Subcutaneous abdominal adipose tissue (tissue), 5 donors: ENCODE results near the gene NMD3.

Experiments
- H3K27ac ChIP-seq: one replicate; pipeline ENCODE4 v1.7.0; 2013; ENCODE audit warnings: low read depth, mild to moderate bottlenecking, inconsistent platforms, low read length, moderate library complexity
- H3K27me3 ChIP-seq, 5 donors: one replicate each; pipeline ENCODE4 v1.7.0; 2013; ENCODE audit warnings: low read length in 5 of 5, inconsistent platforms in 1 of 5; ENCODE audit not compliant: control insufficient read depth in 5 of 5, insufficient read depth in 4 of 5
- H3K36me3 ChIP-seq, 5 donors: one replicate each; pipeline ENCODE4 v1.7.0; 2013; ENCODE audit warnings: low read length in 5 of 5; ENCODE audit not compliant: control insufficient read depth in 5 of 5, insufficient read depth in 5 of 5
- H3K4me1 ChIP-seq, 5 donors: one replicate each; pipeline ENCODE4 v1.7.0; 2013; ENCODE audit warnings: low read length in 5 of 5, mild to moderate bottlenecking in 3 of 5, moderate library complexity in 1 of 5; ENCODE audit not compliant: control insufficient read depth in 5 of 5, insufficient read depth in 5 of 5
- H3K4me3 ChIP-seq, 5 donors: one replicate each; pipeline ENCODE4 v1.7.0; 2013; ENCODE audit warnings: low read length in 5 of 5, low read depth in 1 of 5
- H3K9ac ChIP-seq, 5 donors: one replicate each; pipeline ENCODE4 v1.7.0; 2013; ENCODE audit warnings: low read length in 5 of 5, mild to moderate bottlenecking in 4 of 5, moderate library complexity in 3 of 5
- H3K9me3 ChIP-seq, 5 donors: one replicate each; pipeline ENCODE4 v1.7.0; 2013; ENCODE audit warnings: low read length in 5 of 5; ENCODE audit not compliant: control insufficient read depth in 5 of 5
- donor health status: healthy.
- donor health status: healthy.
- donor health status: healthy.
- donor health status: healthy.
- donor health status: healthy.

The NMD3 gene

GRCh38 chr3:161230621-161231171, 9.6 kb downstream of the NMD3 start:
- H3K36me3 ChIP-seq: peaks cover 38 to 66% (median 54%) of the 10 kb centered on the region in 5 donors
- no peaks in the 10 kb centered on the region for H3K27me3 ChIP-seq
- H3K9ac ChIP-seq: no peak overlapping the region
- no peak overlapping the region for H3K27ac ChIP-seq
- H3K9me3 ChIP-seq: no peaks in the 10 kb centered on the region
- H3K4me1 ChIP-seq: peaks cover 0 to 2% (median 0%) of the 10 kb centered on the region in 5 donors
- H3K4me3 ChIP-seq: no peak overlapping the region

DNA sequence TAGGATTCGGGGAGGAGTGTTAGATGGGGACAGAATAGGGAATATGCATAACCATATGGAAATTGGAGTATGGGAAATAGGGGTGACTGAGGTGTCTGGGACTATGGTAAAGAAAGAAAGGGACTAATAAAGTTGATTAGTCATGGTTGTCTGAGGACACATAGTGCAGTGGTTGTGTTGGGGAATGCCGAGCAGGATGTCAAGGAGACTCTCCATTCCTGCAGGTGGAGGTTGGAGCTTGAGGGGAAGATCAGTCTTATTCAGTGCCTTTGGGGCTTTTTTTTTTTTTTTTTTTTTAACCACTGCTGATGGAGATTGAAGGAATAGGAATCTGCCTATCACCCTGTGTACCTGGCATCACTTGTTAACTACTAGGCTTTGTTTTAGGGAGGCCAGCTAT, 10.8 kb downstream of the NMD3 start:
- no peak overlapping the region for H3K27ac ChIP-seq
- no peaks in the 10 kb centered on the region for H3K4me1 ChIP-seq
- no peak overlapping the region for H3K9ac ChIP-seq
- H3K27me3 ChIP-seq: no peaks in the 10 kb centered on the region
- peaks cover 33 to 64% (median 64%) of the 10 kb centered on the region in 5 donors for H3K36me3 ChIP-seq
- no peak overlapping the region for H3K4me3 ChIP-seq
- no peaks in the 10 kb centered on the region for H3K9me3 ChIP-seq

DNA sequence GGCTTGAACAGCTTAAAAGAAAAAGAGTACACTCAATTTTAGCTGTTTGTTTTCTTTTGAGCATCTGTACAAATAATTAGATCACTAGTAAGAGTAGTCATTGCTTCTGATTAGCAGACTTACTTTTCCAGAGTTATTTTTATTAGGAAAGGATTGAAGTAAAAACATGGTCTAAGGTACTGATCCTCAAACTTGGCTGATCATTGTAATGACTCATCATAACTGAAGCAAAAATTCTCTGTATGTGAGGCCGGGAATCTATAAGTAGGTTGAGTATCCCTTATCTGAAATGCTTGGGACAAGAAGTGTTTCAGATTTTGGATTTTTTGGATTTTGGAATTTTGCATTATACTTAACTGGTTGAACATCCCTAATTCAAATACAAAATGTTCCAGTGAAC, 12.4 kb downstream of the NMD3 start:
- no peak overlapping the region for H3K27ac ChIP-seq
- no peak overlapping the region for H3K4me3 ChIP-seq
- no peak overlapping the region for H3K9ac ChIP-seq
- H3K36me3 ChIP-seq: peaks cover 33 to 63% (median 61%) of the 10 kb centered on the region in 5 donors
- no peaks in the 10 kb centered on the region for H3K27me3 ChIP-seq
- H3K4me1 ChIP-seq: no peaks in the 10 kb centered on the region
- H3K9me3 ChIP-seq: no peaks in the 10 kb centered on the region

DNA sequence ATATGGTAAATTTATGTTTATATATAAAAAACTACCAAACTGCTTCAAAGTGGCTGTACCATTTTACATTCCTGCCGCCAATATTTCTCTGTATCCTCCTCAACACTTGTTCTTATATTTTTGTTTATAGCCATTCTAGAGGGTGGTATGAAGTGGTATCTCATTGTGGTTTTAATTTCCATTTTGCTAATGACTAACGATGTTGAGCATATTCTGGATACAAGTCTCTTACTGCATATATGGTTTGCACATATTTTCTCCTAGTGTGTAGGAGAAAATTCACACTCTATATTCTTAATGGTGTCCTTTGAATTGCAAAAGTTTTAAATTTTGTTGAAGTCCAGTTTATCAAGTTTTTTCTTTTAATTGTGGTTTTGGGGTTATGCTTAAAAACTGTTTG, 15.1 kb downstream of the NMD3 start:
- no peak overlapping the region for H3K9ac ChIP-seq
- H3K4me1 ChIP-seq: no peaks in the 10 kb centered on the region
- no peak overlapping the region for H3K4me3 ChIP-seq
- peaks cover 33 to 61% (median 49%) of the 10 kb centered on the region in 5 donors for H3K36me3 ChIP-seq
- no peaks in the 10 kb centered on the region for H3K9me3 ChIP-seq
- no peaks in the 10 kb centered on the region for H3K27me3 ChIP-seq
- H3K27ac ChIP-seq: no peak overlapping the region

DNA sequence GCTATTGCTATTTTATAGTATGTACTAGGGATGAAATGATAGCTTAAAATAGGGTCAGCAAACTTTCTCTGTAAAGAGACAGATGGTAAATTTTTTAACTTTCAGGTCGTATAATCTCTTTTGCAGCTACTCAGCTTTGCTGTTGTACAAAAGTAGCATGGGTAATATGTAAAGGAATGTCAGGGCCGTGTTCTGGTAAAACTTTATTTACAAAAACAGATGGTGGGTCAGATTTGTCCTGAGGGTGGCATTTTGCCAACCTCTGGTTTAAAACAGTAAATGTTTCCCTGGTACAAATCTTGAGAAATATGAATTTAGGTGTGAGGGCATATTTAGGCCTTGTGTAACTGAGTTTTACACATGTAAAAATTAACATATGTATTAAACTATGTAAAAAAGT, 18.6 kb downstream of the NMD3 start:
- no peak overlapping the region for H3K9ac ChIP-seq
- no peaks in the 10 kb centered on the region for H3K9me3 ChIP-seq
- no peaks in the 10 kb centered on the region for H3K27me3 ChIP-seq
- H3K27ac ChIP-seq: no peak overlapping the region
- peaks cover 36 to 63% (median 53%) of the 10 kb centered on the region in 5 donors for H3K36me3 ChIP-seq
- no peaks in the 10 kb centered on the region for H3K4me1 ChIP-seq
- H3K4me3 ChIP-seq: no peak overlapping the region

GRCh38 chr3:161244538-161244937, 23.4 kb downstream of the NMD3 start:
- no peak overlapping the region for H3K27ac ChIP-seq
- H3K36me3 ChIP-seq: peaks cover 31 to 71% (median 55%) of the 10 kb centered on the region in 5 donors
- no peak overlapping the region for H3K4me3 ChIP-seq

GRCh38 chr3:161247049-161247448, 25.9 kb downstream of the NMD3 start:
- no peaks in the 10 kb centered on the region for H3K4me1 ChIP-seq
- H3K4me3 ChIP-seq: no peak overlapping the region
- no peak overlapping the region for H3K27ac ChIP-seq
- H3K36me3 ChIP-seq: peaks cover 46 to 80% (median 66%) of the 10 kb centered on the region in 5 donors
- no peak overlapping the region for H3K9ac ChIP-seq
- no peaks in the 10 kb centered on the region for H3K9me3 ChIP-seq
- H3K27me3 ChIP-seq: no peaks in the 10 kb centered on the region

More at GRCh38 chr3:161244538-161244937, 23.4 kb downstream of the NMD3 start:
- Histone ChIP-seq H3K27me3 (no peaks in the 10 kb centered on the region), H3K9ac (no peak overlapping the region), H3K9me3 (no peaks in the 10 kb centered on the region), H3K4me1 (no peaks in the 10 kb centered on the region)

- no peak overlapping the region for H3K4me3 ChIP-seq
- H3K36me3 ChIP-seq: peaks cover 51 to 77% (median 61%) of the 10 kb centered on the region in 5 donors
- H3K4me1 ChIP-seq: no peaks in the 10 kb centered on the region
- no peaks in the 10 kb centered on the region for H3K27me3 ChIP-seq
- no peaks in the 10 kb centered on the region for H3K9me3 ChIP-seq
- H3K9ac ChIP-seq: no peak overlapping the region
- no peak overlapping the region for H3K27ac ChIP-seq
These were observed 29.0 kb downstream of the NMD3 start for GRCh38 chr3:161250116-161250515.

GRCh38 chr3:161251716-161252115, 30.6 kb downstream of the NMD3 start:
- H3K9ac ChIP-seq: no peak overlapping the region
- no peaks in the 10 kb centered on the region for H3K4me1 ChIP-seq
- no peaks in the 10 kb centered on the region for H3K27me3 ChIP-seq
- peaks cover 53 to 74% (median 61%) of the 10 kb centered on the region in 5 donors for H3K36me3 ChIP-seq
- H3K9me3 ChIP-seq: no peaks in the 10 kb centered on the region
- no peak overlapping the region for H3K27ac ChIP-seq
- no peak overlapping the region for H3K4me3 ChIP-seq

DNA sequence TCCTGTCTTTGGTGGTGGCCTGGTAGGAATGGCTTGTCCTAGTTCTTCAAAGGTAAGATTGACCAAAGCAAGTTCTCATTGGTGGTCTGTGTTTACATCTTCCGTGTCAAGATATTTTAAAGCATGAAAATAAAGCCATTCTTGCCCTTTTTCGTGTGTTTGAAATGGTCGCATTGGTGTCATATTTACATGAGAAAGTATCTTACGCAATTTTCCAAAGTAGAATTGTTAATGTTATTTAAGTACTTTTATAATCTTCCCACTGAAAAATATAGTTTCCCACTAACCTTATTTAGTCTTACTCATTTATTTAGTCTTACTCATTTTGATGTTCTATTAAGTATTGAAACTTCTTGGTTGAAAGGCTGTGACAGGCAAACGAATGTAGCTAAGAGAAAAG, 31.0 kb downstream of the NMD3 start:
- peaks cover 53 to 73% (median 61%) of the 10 kb centered on the region in 5 donors for H3K36me3 ChIP-seq
- H3K27me3 ChIP-seq: no peaks in the 10 kb centered on the region
- no peak overlapping the region for H3K4me3 ChIP-seq
- no peak overlapping the region for H3K27ac ChIP-seq
- H3K9me3 ChIP-seq: no peaks in the 10 kb centered on the region
- H3K4me1 ChIP-seq: no peaks in the 10 kb centered on the region
- no peak overlapping the region for H3K9ac ChIP-seq
